Measurements from ENCODE around the gene GALNT15.

GALNT15 gene

DNA sequence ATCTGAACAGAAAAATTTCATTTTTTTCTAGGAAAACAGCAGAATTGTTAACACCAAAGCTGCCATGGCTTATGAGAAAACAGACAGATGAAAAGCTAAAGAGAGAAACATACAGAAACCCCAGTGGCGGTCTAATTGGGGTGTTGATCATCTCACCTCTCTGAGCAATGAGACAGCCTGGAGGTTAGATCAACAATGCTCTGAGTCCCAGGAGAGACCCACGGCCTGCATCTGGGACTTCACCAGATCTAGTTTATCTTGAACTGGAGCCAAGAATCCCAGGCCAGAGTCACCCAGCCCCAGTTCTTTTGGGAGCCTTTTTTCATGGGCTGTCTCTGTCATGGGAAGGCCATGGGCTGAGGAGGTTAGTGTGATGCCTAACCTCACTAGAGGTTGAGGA lies 3.5 kb upstream of the GALNT15 start:
- no peak for DNase-seq

- DNase-seq = no peak
Observed at GRCh38 chr3:16171825-16172224, 2.7 kb upstream of the GALNT15 start.

- no peak for DNase-seq
Observed at GRCh38 chr3:16173283-16174025, 1.0 kb upstream of the GALNT15 start.

- DNase-seq = no peak
Observed at GRCh38 chr3:16174026-16174355, 489 bp upstream of the GALNT15 start.

GRCh38 chr3:16174976-16175901 lies 759 bp downstream of the GALNT15 start:
- DNase-seq = no peak

DNA sequence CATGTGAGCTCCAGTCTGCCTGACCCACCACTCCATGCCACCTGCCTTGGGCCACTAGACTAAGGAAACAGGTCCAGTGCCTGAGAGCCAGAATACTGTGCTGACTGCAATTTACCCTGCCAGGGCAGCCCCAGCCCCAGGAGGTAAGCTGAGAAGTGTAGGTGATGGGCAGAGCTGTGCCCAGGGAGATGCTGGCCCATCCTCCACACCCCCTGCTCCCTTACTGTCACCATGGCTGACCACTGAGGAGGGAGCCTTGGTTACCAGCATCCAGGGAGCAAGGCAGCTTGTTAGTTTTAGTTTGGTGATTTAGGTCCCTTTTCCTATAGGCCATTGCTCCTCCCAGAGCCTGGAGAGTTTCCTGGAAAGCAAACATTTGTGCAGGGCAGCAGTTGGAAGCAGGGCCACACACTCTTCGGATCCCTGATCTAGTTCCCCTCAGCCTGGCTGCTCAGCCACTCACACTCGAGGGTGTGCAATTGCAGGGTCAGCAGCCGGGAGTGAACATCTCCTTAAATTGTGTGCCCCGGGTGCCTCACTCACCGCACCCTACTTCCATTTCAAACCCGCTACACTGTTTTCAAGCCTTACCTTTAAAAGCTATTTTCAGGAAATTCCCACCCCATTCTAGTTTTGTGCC lies 2.0 kb downstream of the GALNT15 start:
- no peak for DNase-seq

GRCh38 chr3:16177382-16177781 lies 2.9 kb downstream of the GALNT15 start:
- no peak for DNase-seq

GRCh38 chr3:16177962-16178627 lies 3.6 kb downstream of the GALNT15 start:
- peak; percentile 75 for DNase-seq

DNA sequence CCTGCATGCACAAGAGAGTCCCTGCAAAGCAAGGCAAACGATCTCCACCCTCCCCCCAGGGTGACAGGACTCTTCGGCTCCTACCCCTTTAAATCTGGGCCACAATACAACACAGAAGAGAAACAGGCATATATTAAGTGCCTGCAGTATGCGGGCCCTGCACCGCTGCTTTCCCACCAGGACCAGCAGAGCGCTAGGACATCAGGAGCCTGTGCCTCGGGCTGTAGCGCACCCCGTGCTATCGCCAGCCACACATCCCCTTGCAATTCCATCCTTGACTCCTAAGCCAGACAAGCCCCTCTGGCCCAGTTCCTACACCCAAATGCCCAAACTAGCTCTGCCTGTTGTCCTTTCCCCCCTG lies 4.1 kb downstream of the GALNT15 start:
- DNase-seq = no peak

- DNase-seq = no peak
Observed at GRCh38 chr3:16179261-16179660, 4.8 kb downstream of the GALNT15 start.

DNA sequence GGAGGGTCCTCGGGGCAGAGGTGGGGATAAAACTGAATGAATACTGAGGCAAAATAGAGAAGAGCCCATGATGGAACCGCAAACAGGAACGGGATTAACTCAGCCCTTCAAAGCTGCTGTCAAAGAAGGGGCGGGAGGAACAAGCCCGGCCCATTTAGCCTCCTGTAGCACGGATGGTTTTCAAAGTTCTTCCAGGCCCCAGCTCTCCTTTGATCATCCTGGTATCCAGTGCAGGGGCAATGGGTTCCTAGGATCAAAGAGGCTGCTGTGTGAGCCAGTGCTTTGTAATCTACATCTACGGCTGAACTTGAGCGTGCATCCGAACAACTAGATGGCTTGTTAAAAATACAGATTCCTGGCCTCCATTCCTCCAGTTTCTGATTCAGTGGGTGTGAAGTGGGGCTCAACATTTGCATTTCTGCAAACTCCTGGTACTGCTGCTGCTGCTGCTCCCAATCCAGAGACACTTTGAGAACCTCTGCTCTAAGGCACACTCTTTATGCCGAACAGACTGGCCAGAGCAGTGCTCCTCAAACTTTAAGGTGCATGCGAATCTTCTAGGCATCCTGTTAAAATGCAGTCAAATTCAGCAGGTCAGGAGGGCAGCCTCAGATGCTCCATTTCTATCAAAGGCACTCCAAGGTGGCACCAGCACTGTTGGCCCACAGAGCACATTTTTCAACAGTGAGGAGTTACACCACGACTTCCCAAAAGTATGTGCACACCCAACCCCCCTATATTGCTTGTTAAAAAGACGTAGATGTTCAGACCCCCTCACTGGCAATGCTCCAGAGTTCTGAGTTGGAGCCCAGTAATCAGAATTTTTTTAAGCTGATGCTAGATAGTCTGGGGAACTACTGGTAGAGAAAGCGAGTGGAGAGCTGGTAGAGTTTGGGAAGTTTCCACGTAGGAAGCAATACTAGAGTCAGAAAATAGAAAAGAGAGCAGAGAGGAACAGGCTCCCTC lies 5.6 kb downstream of the GALNT15 start:
- peak; percentile 65 for DNase-seq

DNA sequence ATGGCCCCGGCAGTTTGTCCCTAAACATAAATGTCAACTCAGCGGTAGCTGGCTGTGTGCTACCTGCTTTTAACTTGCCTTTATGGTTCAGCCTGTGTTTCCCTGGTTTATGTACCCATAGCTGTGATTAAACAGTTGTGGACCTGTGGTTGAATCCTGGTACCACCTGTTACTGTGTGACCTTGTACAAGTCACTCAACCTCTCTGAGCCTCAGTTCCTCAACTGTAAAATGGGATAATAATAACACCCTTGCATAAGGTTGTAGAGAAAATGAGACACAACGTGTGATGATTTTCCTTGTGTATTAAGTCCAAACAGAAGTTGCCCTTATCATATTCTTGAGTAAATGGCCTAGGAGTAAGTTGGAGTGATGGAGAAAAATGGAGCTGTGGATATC lies 6.3 kb downstream of the GALNT15 start:
- DNase-seq = no peak

GRCh38 chr3:16181361-16181760 lies 6.9 kb downstream of the GALNT15 start:
- DNase-seq = peak; percentile 37

DNA sequence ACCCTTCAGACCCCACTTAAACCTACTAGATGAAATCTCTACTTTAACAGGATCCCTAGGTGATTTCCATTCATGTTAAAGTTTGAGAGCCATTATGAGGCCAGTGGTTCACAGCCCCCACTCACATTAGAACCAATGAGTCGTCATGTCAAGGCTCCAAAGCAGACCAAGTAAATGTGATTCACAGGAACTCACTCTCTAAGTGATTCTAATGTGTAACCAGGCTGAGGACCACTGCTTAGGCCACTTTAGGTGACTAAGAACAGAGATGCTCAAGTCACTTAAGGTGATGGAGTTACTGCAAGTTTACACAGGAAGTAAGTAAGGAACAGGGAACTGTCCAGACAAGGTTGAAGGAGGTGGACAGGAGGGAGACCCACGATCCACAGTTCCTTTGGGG lies 7.7 kb downstream of the GALNT15 start:
- no peak for DNase-seq

- DNase-seq = no peak
Observed at GRCh38 chr3:16182612-16183011, 8.1 kb downstream of the GALNT15 start.

DNA sequence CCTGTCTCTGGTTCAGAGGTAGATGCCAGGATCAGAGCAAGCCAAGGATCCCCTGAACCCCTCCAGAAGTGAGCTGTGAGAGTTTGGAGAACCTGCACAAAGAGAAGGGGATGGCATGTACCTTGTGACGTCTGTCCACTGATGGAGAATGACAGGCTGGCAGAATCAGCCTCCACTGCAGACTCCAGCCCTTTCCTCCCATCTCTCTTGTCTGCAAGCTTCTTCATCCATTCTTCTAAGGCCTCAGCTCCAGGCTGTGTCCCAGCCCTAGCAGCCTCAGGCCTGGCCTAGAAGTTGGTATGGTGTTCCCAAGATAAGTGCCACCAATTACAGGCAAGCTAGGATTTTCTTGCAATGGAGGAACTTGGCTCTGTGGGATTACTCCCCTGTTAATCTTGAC lies 8.6 kb downstream of the GALNT15 start:
- no peak for DNase-seq

GRCh38 chr3:16183601-16184270 lies 9.3 kb downstream of the GALNT15 start:
- DNase-seq = peak; percentile 79

DNA sequence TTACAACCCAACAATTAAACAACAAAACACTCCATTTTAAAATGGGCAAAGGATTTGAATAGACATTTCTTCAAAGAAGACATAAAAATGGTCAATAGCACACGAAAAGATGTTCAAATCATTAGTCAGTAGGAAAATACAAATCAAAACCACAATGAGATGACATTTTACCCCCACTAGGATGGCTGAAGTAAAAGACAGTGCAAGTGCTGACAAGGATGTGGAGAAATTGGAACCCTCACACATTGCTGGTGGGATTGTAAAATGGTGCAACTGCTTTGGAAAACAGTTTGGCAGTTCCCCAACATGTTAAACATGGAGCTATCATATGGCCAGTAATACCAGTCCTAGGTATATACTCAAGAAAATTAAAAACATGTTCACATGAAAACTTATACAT lies 11.6 kb downstream of the GALNT15 start:
- no peak for DNase-seq

- no peak for DNase-seq
Observed at GRCh38 chr3:16186565-16186964, 12.1 kb downstream of the GALNT15 start.

DNA sequence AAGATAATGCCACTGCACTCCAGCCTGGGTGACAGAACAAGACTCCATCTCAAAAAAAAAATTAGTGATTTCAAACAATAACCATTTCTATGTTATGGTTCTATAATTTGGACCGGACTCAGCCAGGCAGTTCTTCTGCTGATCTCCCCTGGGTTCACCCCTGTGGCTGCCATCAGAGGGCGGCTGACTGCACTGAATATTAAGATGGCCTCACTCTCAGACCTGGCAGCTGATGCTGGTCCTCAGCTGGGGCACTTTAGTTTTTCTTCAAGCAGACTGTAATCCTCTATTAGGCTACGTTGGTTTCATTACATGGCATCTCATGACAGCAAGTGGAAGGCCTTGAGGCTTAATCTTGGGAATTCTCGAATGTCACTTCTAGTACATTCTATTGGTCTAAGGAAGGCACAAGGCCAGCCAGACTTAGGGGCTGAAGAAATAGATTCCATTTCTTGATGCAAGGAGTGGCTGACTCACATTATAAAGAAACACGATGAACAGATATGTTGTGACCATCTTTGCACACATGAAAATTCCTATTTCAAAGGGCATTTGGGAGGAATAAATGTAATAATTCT lies 12.8 kb downstream of the GALNT15 start:
- DNase-seq = no peak

DNA sequence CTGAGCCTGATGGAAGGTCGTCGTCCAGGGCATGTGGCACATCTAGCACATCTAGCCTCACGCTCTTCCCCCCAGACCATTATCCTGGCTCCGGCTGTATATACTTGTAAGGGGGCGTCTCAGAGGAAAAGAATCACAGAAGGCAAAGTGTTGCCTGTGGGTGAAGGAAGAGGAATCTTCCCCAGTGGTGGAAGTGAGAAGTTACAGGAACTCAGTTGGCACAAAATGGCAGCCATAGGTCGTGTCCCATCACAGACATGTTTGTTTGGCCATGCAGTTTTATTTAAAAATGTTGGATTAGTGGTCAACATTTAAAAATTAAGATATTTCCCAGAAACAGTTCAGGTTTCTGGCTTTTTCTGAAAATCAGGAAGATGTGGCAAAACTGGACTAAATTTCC lies 13.6 kb downstream of the GALNT15 start:
- no peak for DNase-seq

Measured in NCI-H226 (cell line).